Measurements from ENCODE around the gene ZNF365. TPM values are rescaled to one million over a fixed set of nuclear protein-coding genes. Genes with fewer than 3 reads are reported as not detected.
A peak's percentile ranks its signal among the peaks of the same experiment; 100 is the strongest.

Gene ZNF365
- total and polyA plus RNA-seq, 4 experiments from 2014 or later: 3.5 to 4.9 (median 4.5) TPM

DNA sequence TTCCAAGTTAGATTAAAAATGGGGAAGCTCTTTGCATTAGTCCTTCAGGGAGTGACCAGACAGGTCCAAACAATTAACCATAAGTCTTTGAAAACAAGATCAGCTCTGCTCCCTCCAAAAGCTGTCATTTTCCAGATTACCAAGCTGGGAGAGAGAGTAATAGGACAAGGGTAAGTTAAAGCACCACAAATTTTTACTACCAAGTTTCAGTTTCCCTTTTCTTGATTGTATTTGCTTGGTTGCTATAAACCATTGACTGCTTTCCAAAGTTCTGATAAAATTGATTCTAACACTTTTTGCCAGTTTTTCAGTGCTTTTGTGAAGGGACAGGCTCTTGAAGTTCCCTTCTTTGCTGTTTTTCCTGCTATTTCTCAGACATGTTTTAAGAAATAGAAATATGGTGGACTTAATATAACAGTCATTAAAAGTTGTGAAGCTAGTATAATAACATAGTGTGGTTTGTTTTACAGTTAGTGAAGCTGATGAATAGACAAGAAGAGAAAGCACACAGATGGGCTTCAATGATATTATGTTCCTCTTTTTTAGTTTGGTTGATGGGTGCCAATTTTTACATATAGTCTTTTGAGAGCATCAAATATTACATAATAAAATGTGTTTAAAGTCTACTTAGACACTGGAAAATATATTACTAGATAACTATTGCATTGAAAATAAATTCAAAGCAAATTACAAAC is 40.0 kb upstream of the ZNF365 start:
- no peak for DNase-seq
- POLR2A ChIA-PET (ENCODE audit: partially characterized antibody): no interaction called here
- intact Hi-C loops (cut with micrococcal nuclease): no loop called here
- no peak overlapping the region for H3K27ac ChIP-seq (ENCODE audit: low read depth, low read length)
- no peak overlapping the region for H3K27ac Mint-ChIP-seq
- H3K4me3 Mint-ChIP-seq: no peak overlapping the region
- H3K27me3 Mint-ChIP-seq: peaks cover 2 to 7% of the 10 kb centered on the region in 2 donors
- H3K4me1 Mint-ChIP-seq: peaks cover 0 to 2% (median under 1%) of the 10 kb centered on the region in 4 donors
- no peaks in the 10 kb centered on the region for H3K9me3 ChIP-seq (ENCODE audit: control insufficient read depth in 1 of 2, low read length in 2 of 2)
- no peaks in the 10 kb centered on the region for H3K36me3 Mint-ChIP-seq
- H3K36me3 ChIP-seq (ENCODE audit: insufficient read depth, low read length): no peaks in the 10 kb centered on the region
- H3K27me3 ChIP-seq (ENCODE audit: insufficient read depth, low read length): no peaks in the 10 kb centered on the region
- peaks cover 2 to 19% (median 10%) of the 10 kb centered on the region in 8 donors for H3K9me3 Mint-ChIP-seq
- H3K4me1 ChIP-seq (ENCODE audit: insufficient read depth, low read length): no peaks in the 10 kb centered on the region
- H3K4me3 ChIP-seq (ENCODE audit: low read length in 2 of 2): no peak overlapping the region
- CTCF ChIA-PET (ENCODE audit: partially characterized antibody): no interaction called here

DNA sequence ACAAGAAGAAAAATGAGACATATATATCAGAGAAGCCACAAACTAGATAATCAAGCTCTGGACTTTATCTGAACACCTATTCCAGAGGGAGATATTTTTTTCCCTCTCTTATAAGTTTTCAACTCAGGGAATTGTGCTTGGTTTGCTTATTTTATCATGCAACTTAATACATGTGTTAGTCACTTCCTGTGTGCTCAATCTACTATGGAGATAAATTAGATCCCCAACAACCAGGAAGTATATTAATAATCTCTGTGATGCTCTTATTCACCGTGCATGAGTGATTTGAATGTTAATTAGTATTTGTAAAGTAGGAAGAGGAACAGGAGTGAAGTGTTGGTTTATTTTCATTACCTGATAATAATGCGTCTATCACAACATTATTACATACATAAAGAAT is 38.8 kb upstream of the ZNF365 start:
- H3K9me3 Mint-ChIP-seq: peaks cover 2 to 21% (median 15%) of the 10 kb centered on the region in 8 donors
- H3K27ac Mint-ChIP-seq: no peak overlapping the region
- H3K36me3 Mint-ChIP-seq: no peaks in the 10 kb centered on the region
- no peaks in the 10 kb centered on the region for H3K36me3 ChIP-seq (ENCODE audit: insufficient read depth, low read length)
- no peak overlapping the region for H3K4me3 Mint-ChIP-seq
- ChIA-PET CTCF (ENCODE audit: partially characterized antibody) (no interaction called here), POLR2A (ENCODE audit: partially characterized antibody) (no interaction called here)
- H3K4me1 ChIP-seq (ENCODE audit: insufficient read depth, low read length): no peaks in the 10 kb centered on the region
- peaks cover 0 to 2% (median under 1%) of the 10 kb centered on the region in 4 donors for H3K4me1 Mint-ChIP-seq
- no peak overlapping the region for H3K4me3 ChIP-seq (ENCODE audit: low read length in 2 of 2)
- no peak for DNase-seq
- H3K27ac ChIP-seq (ENCODE audit: low read depth, low read length): no peak overlapping the region
- intact Hi-C loops (cut with micrococcal nuclease): no loop called here
- H3K9me3 ChIP-seq (ENCODE audit: control insufficient read depth in 1 of 2, low read length in 2 of 2): no peaks in the 10 kb centered on the region
- H3K27me3 ChIP-seq (ENCODE audit: insufficient read depth, low read length): no peaks in the 10 kb centered on the region
- H3K27me3 Mint-ChIP-seq: peaks cover 2 to 7% of the 10 kb centered on the region in 2 donors

- ChIA-PET CTCF (ENCODE audit: partially characterized antibody) (no interaction called here), POLR2A (ENCODE audit: partially characterized antibody) (no interaction called here)
- peaks cover 0 to 1% of the 10 kb centered on the region in 2 donors for H3K9me3 ChIP-seq (ENCODE audit: control insufficient read depth in 1 of 2, low read length in 2 of 2)
- no peak for DNase-seq
- H3K4me1 ChIP-seq (ENCODE audit: insufficient read depth, low read length): no peaks in the 10 kb centered on the region
- Mint-ChIP-seq H3K9me3 (peaks cover 2 to 31% (median 21%) of the 10 kb centered on the region in 8 donors), H3K4me3 (no peak overlapping the region), H3K27me3 (peaks cover 2 to 7% of the 10 kb centered on the region in 2 donors), H3K27ac (no peak overlapping the region), H3K4me1 (peaks cover 0 to 2% (median under 1%) of the 10 kb centered on the region in 4 donors), H3K36me3 (peaks cover 0 to 3% of the 10 kb centered on the region in 2 donors)
- H3K27ac ChIP-seq (ENCODE audit: low read depth, low read length): no peak overlapping the region
- intact Hi-C loops (cut with micrococcal nuclease): no loop called here
- no peak overlapping the region for H3K4me3 ChIP-seq (ENCODE audit: low read length in 2 of 2)
- no peaks in the 10 kb centered on the region for H3K27me3 ChIP-seq (ENCODE audit: insufficient read depth, low read length)
- H3K36me3 ChIP-seq (ENCODE audit: insufficient read depth, low read length): no peaks in the 10 kb centered on the region
Measured at GRCh38 chr10:62336404-62336803, 37.8 kb upstream of the ZNF365 start.

- peaks cover 0 to 61% (median 47%) of the 10 kb centered on the region in 8 donors for H3K9me3 Mint-ChIP-seq
- ChIA-PET CTCF (ENCODE audit: partially characterized antibody) (no interaction called here), POLR2A (ENCODE audit: partially characterized antibody) (no interaction called here)
- H3K4me1 Mint-ChIP-seq: no peaks in the 10 kb centered on the region
- H3K4me3 Mint-ChIP-seq: no peak overlapping the region
- H3K9me3 ChIP-seq (ENCODE audit: control insufficient read depth in 1 of 2, low read length in 2 of 2): peaks cover 0 to 4% of the 10 kb centered on the region in 2 donors
- H3K27me3 ChIP-seq (ENCODE audit: insufficient read depth, low read length): no peaks in the 10 kb centered on the region
- H3K36me3 ChIP-seq (ENCODE audit: insufficient read depth, low read length): no peaks in the 10 kb centered on the region
- no peak overlapping the region for H3K27ac Mint-ChIP-seq
- H3K27me3 Mint-ChIP-seq: peaks cover 3 to 6% of the 10 kb centered on the region in 2 donors
- no peak overlapping the region for H3K4me3 ChIP-seq (ENCODE audit: low read length in 2 of 2)
- intact Hi-C loops (cut with micrococcal nuclease): no loop called here
- H3K4me1 ChIP-seq (ENCODE audit: insufficient read depth, low read length): no peaks in the 10 kb centered on the region
- DNase-seq: no peak
- peaks cover 9 to 10% of the 10 kb centered on the region in 2 donors for H3K36me3 Mint-ChIP-seq
- H3K27ac ChIP-seq (ENCODE audit: low read depth, low read length): no peak overlapping the region
Measured at GRCh38 chr10:62341419-62341818, 32.8 kb upstream of the ZNF365 start.

GRCh38 chr10:62343000-62343399 is 31.2 kb upstream of the ZNF365 start:
- H3K36me3 Mint-ChIP-seq: peaks cover 10 to 12% of the 10 kb centered on the region in 2 donors
- H3K4me3 Mint-ChIP-seq: no peak overlapping the region
- CTCF ChIA-PET (ENCODE audit: partially characterized antibody): no interaction called here
- DNase-seq: no peak
- no peak overlapping the region for H3K27ac ChIP-seq (ENCODE audit: low read depth, low read length)
- peak overlapping the region in 1 of 7 donors; percentile 22 for H3K27ac Mint-ChIP-seq
- H3K27me3 Mint-ChIP-seq: peaks cover 1 to 5% of the 10 kb centered on the region in 2 donors
- peaks cover under 1 to 77% (median 60%) of the 10 kb centered on the region in 8 donors for H3K9me3 Mint-ChIP-seq
- peaks cover 0 to 4% of the 10 kb centered on the region in 2 donors for H3K9me3 ChIP-seq (ENCODE audit: control insufficient read depth in 1 of 2, low read length in 2 of 2)
- no peaks in the 10 kb centered on the region for H3K27me3 ChIP-seq (ENCODE audit: insufficient read depth, low read length)
- intact Hi-C loops (cut with micrococcal nuclease): no loop called here
- POLR2A ChIA-PET (ENCODE audit: partially characterized antibody): no interaction called here
- H3K36me3 ChIP-seq (ENCODE audit: insufficient read depth, low read length): no peaks in the 10 kb centered on the region
- no peaks in the 10 kb centered on the region for H3K4me1 ChIP-seq (ENCODE audit: insufficient read depth, low read length)
- H3K4me1 Mint-ChIP-seq: no peaks in the 10 kb centered on the region
- no peak overlapping the region for H3K4me3 ChIP-seq (ENCODE audit: low read length in 2 of 2)

GRCh38 chr10:62348029-62348428 is 26.1 kb upstream of the ZNF365 start:
- Histone ChIP-seq H3K4me3 (ENCODE audit: low read length in 2 of 2) (no peak overlapping the region), H3K27me3 (ENCODE audit: insufficient read depth, low read length) (no peaks in the 10 kb centered on the region), H3K9me3 (ENCODE audit: control insufficient read depth in 1 of 2, low read length in 2 of 2) (no peaks in the 10 kb centered on the region), H3K27ac (ENCODE audit: low read depth, low read length) (no peak overlapping the region), H3K4me1 (ENCODE audit: insufficient read depth, low read length) (no peaks in the 10 kb centered on the region), H3K36me3 (ENCODE audit: insufficient read depth, low read length) (no peaks in the 10 kb centered on the region)
- POLR2A ChIA-PET (ENCODE audit: partially characterized antibody): no interaction called here
- intact Hi-C loops (cut with micrococcal nuclease): no loop called here
- Mint-ChIP-seq H3K36me3 (peaks cover 19 to 22% of the 10 kb centered on the region in 2 donors), H3K4me1 (no peaks in the 10 kb centered on the region), H3K27me3 (peaks cover 1 to 8% of the 10 kb centered on the region in 2 donors), H3K9me3 (peaks cover 3 to 77% (median 64%) of the 10 kb centered on the region in 8 donors), H3K4me3 (no peak overlapping the region), H3K27ac (no peak overlapping the region)
- CTCF ChIA-PET (ENCODE audit: partially characterized antibody): no interaction called here
- no peak for DNase-seq

GRCh38 chr10:62352356-62352970 is 21.7 kb upstream of the ZNF365 start:
- Mint-ChIP-seq H3K27me3 (peaks cover 0 to 4% of the 10 kb centered on the region in 2 donors), H3K36me3 (peaks cover 6 to 15% of the 10 kb centered on the region in 2 donors), H3K9me3 (peaks cover 3 to 44% (median 29%) of the 10 kb centered on the region in 8 donors), H3K4me1 (no peaks in the 10 kb centered on the region), H3K27ac (no peak overlapping the region), H3K4me3 (no peak overlapping the region)
- H3K27me3 ChIP-seq (ENCODE audit: insufficient read depth, low read length): no peaks in the 10 kb centered on the region
- no peaks in the 10 kb centered on the region for H3K36me3 ChIP-seq (ENCODE audit: insufficient read depth, low read length)
- CTCF ChIA-PET (ENCODE audit: partially characterized antibody): no interaction called here
- POLR2A ChIA-PET (ENCODE audit: partially characterized antibody): no interaction called here
- intact Hi-C loops (cut with micrococcal nuclease): no loop called here
- no peak overlapping the region for H3K4me3 ChIP-seq (ENCODE audit: low read length in 2 of 2)
- no peak for DNase-seq
- H3K27ac ChIP-seq (ENCODE audit: low read depth, low read length): no peak overlapping the region
- H3K4me1 ChIP-seq (ENCODE audit: insufficient read depth, low read length): no peaks in the 10 kb centered on the region
- no peaks in the 10 kb centered on the region for H3K9me3 ChIP-seq (ENCODE audit: control insufficient read depth in 1 of 2, low read length in 2 of 2)

Measured in CD4-positive, alpha-beta memory T cell (primary cell).